Measurements from ENCODE around the gene UNC5B.

UNC5B gene

DNA sequence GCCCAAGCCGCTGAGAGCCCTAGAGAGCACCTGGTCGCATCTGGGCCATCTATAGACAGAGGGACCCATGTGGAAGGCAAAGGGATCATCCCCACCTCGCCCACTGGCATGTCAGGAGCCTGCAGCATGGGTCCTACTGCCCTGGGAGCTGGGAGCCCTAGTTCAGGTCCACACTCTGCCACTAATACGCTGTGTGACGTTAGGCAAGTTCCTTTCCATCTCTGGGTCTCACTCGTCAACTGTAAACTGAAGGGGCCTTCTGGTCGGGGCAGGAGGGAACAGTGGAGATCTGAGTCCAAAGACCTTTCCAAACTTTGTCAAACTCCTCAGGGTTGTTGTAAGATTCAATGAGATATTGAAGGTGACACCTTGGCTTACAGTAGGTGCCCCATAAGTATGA is 23.4 kb downstream of the UNC5B start:
- H3K4me1 ChIP-seq (ENCODE audit: insufficient read depth, low read length), result peaks cover 35% of the 10 kb centered on the region; the same call in 1 of the 2 replicates
- no peaks in the 10 kb centered on the region for H3K36me3 ChIP-seq (ENCODE audit: insufficient read depth, low read length)
- no peak overlapping the region for H3K9ac ChIP-seq (ENCODE audit: low read depth, low read length)
- no peaks in the 10 kb centered on the region for H3K9me3 ChIP-seq (ENCODE audit: control insufficient read depth, insufficient read depth, low read length)

DNA sequence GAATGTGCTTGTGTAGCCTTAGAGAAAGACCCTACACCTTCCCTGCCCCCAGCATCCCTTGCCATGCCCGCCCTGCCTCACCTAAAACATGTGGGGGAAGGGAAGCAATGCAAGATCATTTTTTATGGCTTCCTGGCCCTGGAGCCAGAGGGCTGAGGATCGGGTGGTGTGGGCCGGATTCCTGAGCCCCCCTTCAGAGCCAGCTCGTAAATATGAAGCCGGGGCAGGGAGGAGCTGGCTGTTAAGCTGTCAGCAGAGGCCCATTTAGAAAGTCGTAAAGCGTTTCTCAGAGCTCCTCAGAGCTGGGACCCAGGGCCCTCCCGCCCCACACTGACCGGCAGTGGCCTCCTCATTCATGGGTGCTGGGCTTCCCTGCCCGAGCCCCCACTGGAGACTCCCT is 23.9 kb downstream of the UNC5B start:
- Histone ChIP-seq H3K4me1 (ENCODE audit: insufficient read depth, low read length) (peaks cover 34% of the 10 kb centered on the region; the same call in 1 of the 2 replicates), H3K36me3 (ENCODE audit: insufficient read depth, low read length) (no peaks in the 10 kb centered on the region)

DNA sequence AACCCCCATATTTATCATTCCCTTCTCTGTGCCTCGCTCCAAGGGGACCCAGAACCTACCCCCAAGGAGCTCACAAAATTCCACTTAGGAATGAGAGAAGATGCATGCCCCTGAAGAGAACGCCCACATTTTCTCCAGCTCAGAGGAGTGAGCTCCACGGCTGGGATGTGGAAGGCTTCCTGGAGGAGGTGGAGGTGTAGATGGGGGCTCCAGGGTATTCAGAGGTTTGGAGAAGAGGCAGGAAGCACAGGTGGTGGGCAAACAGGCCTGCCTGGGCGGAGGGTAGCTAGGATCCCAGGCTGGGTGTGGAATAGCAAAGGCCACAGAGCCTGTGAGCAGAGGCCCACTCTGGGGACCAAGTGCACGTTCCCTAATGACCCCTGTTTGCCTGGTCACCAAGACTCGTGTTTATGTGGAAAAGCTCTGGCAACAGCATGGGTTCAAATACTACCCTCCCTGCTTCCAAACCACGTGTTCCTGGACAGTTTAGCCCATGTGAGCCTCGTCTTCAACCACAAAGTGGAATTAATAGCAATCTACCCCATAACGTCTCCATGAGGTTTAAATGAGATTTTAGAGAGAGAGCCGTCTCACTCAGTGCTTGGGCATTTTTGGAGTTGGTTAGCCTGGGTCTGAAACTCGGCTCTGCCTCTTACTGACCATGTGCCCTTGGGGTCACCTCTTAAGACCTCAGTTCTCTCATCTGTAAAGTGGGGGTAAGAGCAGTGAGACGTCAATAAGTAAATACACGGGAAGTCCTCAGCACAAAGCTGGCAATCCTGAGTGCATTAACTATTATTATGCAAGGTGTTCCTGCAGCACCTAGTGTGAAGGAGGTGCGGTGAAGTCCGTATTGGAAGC is 24.7 kb downstream of the UNC5B start:
- H3K9me3 ChIP-seq (ENCODE audit: control insufficient read depth, insufficient read depth, low read length), result no peaks in the 10 kb centered on the region
- peaks cover 34% of the 10 kb centered on the region; the same call in 1 of the 2 replicates for H3K4me1 ChIP-seq (ENCODE audit: insufficient read depth, low read length)
- no peak overlapping the region for H3K9ac ChIP-seq (ENCODE audit: low read depth, low read length)
- no peaks in the 10 kb centered on the region for H3K36me3 ChIP-seq (ENCODE audit: insufficient read depth, low read length)

More for the DNA sequence above, 23.9 kb downstream of the UNC5B start:
- H3K9ac ChIP-seq (ENCODE audit: low read depth, low read length), result no peak overlapping the region
- no peaks in the 10 kb centered on the region for H3K9me3 ChIP-seq (ENCODE audit: control insufficient read depth, insufficient read depth, low read length)

DNA sequence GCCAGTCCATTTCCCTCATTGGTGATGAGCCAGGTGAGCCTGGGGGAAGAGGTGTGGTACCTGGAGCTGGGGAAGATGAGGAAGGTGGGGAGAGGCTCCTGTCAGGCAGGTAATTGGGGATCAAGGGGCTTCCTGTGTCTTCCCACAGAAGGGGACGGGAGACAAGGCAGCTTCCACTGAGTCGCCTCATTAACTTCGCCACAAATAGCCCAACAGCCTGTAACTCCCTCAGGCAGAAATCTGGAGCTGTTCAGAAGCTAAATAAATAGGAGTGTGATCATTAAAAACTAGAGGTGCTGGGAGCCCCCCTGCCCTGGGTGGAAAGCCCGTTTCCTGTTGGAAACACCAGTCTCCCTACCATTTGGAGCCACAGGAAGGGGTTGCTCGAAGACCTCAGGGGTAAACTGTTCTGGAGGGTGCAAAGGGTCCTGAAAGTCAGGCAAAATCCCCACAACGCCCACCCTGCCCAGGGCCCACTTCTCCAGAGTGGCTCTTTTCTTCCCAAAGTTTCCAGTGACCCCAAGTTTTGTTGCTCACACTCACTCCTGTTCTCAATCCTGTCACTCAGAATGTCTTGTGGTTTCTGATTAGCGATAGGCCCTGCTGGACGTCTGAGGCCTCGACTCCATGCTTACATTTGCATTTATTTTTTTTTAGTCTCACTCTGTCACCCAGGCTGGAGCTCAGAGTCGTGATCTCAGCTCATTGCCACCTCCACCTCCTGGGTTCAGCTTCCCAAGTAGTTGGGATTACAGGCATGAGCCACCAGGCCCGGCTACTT is 25.7 kb downstream of the UNC5B start:
- no peaks in the 10 kb centered on the region for H3K36me3 ChIP-seq (ENCODE audit: insufficient read depth, low read length)
- peaks cover 34% of the 10 kb centered on the region; the same call in 1 of the 2 replicates for H3K4me1 ChIP-seq (ENCODE audit: insufficient read depth, low read length)
- H3K9ac ChIP-seq (ENCODE audit: low read depth, low read length), result no peak overlapping the region
- no peaks in the 10 kb centered on the region for H3K9me3 ChIP-seq (ENCODE audit: control insufficient read depth, insufficient read depth, low read length)

DNA sequence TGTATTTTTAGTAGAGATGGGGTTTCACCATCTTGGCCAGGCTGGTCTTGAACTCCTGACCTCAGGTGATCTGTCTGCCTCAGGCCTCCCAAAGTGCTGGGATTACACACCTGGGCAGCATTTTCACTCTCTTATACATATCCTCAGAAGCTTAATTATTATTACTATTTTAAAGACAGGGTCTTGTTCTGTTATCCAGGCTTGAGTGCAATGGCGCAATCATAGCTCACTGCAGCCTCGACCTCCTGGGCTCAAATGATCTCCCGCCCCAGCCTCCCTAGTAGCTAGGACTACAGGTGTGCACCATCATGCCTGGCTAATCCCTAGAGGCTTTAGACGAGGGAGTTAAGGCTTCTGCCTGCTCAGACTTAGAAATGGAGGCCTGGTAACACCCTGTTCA is 26.3 kb downstream of the UNC5B start:
- no peak overlapping the region for H3K9ac ChIP-seq (ENCODE audit: low read depth, low read length)
- H3K36me3 ChIP-seq (ENCODE audit: insufficient read depth, low read length), result no peaks in the 10 kb centered on the region
- no peaks in the 10 kb centered on the region for H3K9me3 ChIP-seq (ENCODE audit: control insufficient read depth, insufficient read depth, low read length)
- peaks cover 33% of the 10 kb centered on the region; the same call in 1 of the 2 replicates for H3K4me1 ChIP-seq (ENCODE audit: insufficient read depth, low read length)

DNA sequence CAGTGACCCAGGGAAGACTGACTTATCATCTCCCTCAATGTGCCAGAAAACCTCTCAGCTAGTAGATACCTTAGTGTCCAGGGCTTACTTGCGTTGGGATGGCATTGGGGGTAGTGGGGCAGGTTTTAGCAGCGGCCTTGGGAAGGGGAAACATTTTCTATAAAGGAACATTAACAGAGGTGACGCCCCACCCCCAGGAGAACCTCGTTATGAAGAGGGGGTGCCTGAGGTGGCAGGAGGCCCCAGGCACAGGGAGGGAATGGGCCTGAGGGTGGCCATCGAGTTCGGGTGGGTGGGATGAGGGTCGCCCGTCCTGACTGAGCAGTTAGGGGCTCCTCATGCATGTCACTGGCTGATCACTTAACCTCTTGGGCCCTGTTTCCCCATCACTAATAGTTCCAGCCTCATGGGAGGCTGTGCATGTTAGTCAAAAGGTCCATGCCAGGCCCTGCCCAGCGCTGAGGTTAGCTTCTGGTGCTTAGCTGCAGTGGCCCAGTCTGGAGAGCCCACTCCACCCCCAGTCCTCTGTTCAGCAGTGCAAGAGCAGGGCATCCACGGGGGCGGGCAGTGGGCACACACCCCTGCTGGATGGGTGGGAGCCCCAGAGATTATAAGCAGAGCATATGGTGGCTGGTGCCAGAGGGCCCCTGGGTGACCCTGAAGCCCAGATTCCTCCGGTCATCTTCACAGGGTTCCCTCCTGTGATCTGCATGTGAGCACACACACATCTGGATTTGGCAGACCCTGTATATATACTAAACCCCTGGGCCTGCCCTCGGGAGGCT is 27.0 kb downstream of the UNC5B start:
- H3K9ac ChIP-seq (ENCODE audit: low read depth, low read length), result no peak overlapping the region
- no peaks in the 10 kb centered on the region for H3K9me3 ChIP-seq (ENCODE audit: control insufficient read depth, insufficient read depth, low read length)
- no peaks in the 10 kb centered on the region for H3K36me3 ChIP-seq (ENCODE audit: insufficient read depth, low read length)
- H3K4me1 ChIP-seq (ENCODE audit: insufficient read depth, low read length), result peaks cover 27% of the 10 kb centered on the region; the same call in 1 of the 2 replicates

DNA sequence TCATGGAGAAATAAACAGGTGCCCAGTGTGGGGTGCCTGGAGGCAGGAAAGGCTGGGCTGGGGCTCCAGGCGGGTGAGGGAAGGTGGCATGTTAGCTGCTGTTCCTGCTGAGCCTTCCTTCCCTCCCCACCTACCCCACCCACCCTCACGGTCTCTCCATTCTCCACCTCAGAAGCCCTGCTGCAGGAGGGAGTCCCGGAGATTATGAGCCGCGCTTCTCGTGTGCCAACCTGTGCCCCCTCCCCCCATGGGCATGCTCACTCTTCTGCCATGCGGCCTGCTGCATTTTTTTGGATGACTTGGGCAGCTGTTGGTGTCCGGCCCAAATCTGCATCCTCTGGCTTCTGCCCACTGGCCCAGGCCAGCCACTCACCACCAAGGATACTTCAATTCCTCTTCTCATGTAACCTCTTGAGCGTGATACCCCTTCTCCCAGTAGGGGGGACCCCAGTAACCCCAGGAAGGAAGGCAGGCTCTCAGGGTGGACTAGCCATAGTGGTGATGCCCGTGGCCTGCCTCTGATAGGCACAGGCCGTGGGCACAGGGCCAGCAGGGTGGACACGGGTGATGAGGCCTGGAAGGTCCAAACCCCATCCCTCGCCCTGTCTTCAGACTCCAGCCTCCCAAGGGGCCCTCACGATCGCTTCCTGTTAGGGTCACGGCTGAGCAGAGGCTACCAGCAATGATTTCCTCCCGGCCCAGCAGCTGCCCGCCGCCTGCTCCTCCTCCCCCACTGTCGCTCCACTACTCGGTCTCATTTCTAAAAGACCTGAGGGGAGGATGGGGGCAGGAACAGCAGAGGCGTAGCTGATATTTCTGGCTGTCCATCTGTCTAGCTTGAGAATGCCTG is 27.8 kb downstream of the UNC5B start:
- H3K9ac ChIP-seq (ENCODE audit: low read depth, low read length), result no peak overlapping the region
- H3K4me1 ChIP-seq (ENCODE audit: insufficient read depth, low read length), result peaks cover 22% of the 10 kb centered on the region
- no peaks in the 10 kb centered on the region for H3K9me3 ChIP-seq (ENCODE audit: control insufficient read depth, insufficient read depth, low read length)
- no peaks in the 10 kb centered on the region for H3K36me3 ChIP-seq (ENCODE audit: insufficient read depth, low read length)

DNA sequence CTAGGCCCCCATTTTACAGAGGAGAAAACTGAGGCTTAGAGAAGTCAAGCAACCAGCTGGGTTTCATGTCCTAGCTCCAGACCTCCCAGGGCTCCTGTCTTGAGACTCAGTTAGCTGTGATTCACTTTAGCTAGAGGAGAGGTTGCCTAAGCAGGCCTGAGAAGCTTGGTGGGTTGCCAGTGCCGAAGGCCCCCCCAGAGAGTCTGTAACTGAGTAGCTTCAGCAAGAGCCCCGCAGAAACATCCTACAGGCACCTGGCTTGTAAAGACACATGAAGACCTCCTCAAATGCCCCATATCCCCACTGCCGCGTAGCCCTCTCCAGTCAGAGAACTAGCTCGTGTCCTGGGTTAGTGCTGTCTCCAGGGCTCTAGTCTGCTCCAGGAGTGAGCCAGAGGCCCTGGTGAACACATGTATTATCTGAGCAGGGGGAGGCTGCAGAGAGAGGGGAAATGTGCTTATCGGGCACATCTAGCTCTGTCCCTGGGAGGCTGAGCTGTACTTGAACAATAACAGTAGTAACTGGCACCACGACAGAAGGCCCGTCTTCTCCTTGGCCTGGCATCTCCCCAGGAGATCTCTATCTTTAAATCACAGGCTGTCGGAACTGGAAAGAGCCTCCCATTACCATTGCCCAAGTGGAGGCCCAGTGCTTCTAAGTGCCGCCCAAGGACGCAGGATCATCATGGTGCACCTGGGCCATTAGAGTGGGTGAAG is 28.9 kb downstream of the UNC5B start:
- Histone ChIP-seq H3K9ac (ENCODE audit: low read depth, low read length) (no peak overlapping the region), H3K9me3 (ENCODE audit: control insufficient read depth, insufficient read depth, low read length) (no peaks in the 10 kb centered on the region), H3K36me3 (ENCODE audit: insufficient read depth, low read length) (no peaks in the 10 kb centered on the region), H3K4me1 (ENCODE audit: insufficient read depth, low read length) (peaks cover 13% of the 10 kb centered on the region)

DNA sequence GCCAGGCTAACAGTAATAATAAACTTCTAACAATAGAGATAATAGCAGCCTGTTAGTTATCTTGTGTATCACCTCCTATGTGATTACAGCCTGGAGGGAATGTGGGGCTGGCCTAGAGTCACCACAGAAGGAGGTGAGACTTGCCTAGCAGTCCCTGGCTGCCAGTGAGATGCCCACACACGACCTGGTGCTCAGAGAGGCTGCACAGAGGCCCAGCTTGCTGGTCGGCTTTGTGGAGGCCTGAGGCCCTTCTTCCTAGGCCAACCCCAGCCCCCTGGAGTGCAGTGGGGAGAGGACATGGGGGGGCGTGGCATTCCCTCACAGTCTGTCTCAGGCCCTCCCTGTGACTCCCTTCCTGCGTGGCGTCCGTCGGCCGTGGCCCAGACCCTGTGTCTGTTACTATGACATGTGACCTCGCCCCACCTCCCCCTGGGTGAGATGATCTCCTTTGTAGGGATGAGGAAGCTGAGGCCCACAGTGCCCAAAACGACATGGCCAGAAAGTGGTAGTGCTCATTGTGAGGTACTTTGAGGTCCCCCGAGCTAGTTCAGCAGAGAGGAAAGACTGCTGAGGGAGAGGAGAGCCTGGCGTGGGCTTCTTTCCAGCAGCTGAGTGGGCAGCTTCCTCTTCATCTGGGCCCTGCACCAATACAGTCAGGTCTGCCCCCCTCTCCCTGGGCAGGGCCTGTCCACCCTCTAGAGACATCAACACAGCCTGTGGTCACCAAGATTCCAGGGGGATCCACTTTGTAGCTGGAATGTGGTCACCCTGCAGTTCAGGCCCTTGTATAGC is 29.7 kb downstream of the UNC5B start:
- no peaks in the 10 kb centered on the region for H3K9me3 ChIP-seq (ENCODE audit: control insufficient read depth, insufficient read depth, low read length)
- H3K9ac ChIP-seq (ENCODE audit: low read depth, low read length), result no peak overlapping the region
- H3K4me1 ChIP-seq (ENCODE audit: insufficient read depth, low read length), result peaks cover 6% of the 10 kb centered on the region
- H3K36me3 ChIP-seq (ENCODE audit: insufficient read depth, low read length), result no peaks in the 10 kb centered on the region

DNA sequence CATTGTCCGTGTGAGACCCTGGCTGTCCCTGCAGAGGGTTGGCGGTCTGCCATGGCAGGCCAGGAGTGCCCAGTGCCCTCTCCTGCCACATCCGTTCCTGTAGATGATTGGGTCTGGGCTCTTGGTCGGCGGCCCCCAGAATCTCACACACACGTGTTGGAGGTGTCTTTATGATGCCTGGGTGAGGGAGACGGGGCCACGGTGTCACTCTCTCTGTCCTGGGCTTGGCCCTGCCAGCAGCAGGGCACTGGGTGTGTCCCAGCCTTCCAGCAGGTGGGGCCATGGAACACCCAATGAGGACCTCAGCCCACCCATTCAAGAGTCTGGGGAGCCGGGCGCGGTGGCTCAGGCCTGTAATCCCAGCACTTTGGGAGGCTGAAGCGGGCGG is 30.2 kb downstream of the UNC5B start:
- Histone ChIP-seq H3K36me3 (ENCODE audit: insufficient read depth, low read length) (no peaks in the 10 kb centered on the region), H3K4me1 (ENCODE audit: insufficient read depth, low read length) (peaks cover 3% of the 10 kb centered on the region), H3K9ac (ENCODE audit: low read depth, low read length) (no peak overlapping the region)

DNA sequence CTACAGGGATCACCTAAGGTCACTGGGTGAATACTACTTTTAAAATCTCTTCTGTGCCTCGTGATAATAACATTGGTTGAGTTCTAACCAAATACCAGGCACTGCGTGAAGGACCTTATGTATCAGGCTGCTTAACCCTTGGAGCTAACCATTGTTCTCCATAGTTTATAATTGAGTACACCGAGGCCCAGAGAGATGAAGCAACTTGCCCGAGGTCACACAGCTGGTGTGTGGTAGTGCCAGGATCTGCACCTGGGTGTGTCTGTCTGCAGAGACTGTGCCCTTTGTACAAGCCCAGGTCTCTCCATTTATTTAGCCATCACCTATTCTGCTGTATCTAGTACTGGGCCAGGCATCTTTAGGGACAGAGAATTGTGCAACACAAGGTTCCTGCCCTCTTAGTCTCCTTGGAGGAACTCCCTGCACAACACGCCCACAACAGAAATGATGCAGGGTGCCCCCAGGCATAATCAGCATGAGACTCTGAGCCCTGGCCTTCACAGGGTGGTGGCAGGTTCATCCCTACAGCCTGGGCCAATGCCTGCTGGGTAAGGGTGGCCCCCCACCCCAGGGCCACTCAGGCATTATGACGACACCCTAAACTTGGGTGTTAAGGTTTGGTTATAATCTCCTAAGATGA is 31.5 kb downstream of the UNC5B start:
- peaks cover 3% of the 10 kb centered on the region for H3K4me1 ChIP-seq (ENCODE audit: insufficient read depth, low read length)
- H3K9me3 ChIP-seq (ENCODE audit: control insufficient read depth, insufficient read depth, low read length), result no peaks in the 10 kb centered on the region
- no peak overlapping the region for H3K9ac ChIP-seq (ENCODE audit: low read depth, low read length)
- H3K36me3 ChIP-seq (ENCODE audit: insufficient read depth, low read length), result no peaks in the 10 kb centered on the region

More for the DNA sequence above, 30.2 kb downstream of the UNC5B start:
- no peaks in the 10 kb centered on the region for H3K9me3 ChIP-seq (ENCODE audit: control insufficient read depth, insufficient read depth, low read length)
